Activated CD8-positive, alpha-beta T cell treated with anti-CD3 and anti-CD28 coated beads, Interleukin-2, amount 10 ng/mL, durations not matched to agents 7 days and 5 days (primary cell): ENCODE data around the gene GADD45G. TPM values are rescaled to one million over a fixed set of nuclear protein-coding genes. Genes with fewer than 3 reads are reported as not detected.

Source experiments
- ATAC-seq: fragments of 150-1000 bp; cut with Tn5 transposase; one replicate; pipeline ENCODE4 v1.10.0; 2021; ENCODE audit warnings: moderate library complexity
- CTCF ChIA-PET: fragments of 350-600 bp; sonication (Branson Sonifier 250); formaldehyde crosslinking; loops from one replicate; lab custom pipeline; 2021; ENCODE audit warnings: antibody characterized with exemption; lab: Charles Lee
- POLR2A ChIA-PET: fragments of 350-600 bp; sonication (Branson Sonifier 250); formaldehyde crosslinking; loops from one replicate; lab custom pipeline; 2021; ENCODE audit warnings: antibody characterized with exemption; lab: Charles Lee
- DNase-seq: peaks from one replicate; pipeline ENCODE4 v3.0.0-alpha.2; 2020
- H3K27ac Mint-ChIP-seq: one replicate; pipeline ENCODE4 v1.8.0; 2021; ENCODE audit warnings: mild to moderate bottlenecking, mixed read lengths
- H3K27me3 Mint-ChIP-seq: one replicate; pipeline ENCODE4 v1.8.0; 2021; ENCODE audit warnings: low read depth, mixed read lengths
- H3K36me3 Mint-ChIP-seq: one replicate; pipeline ENCODE4 v1.8.0; 2021; ENCODE audit warnings: low read depth, mixed read lengths
- H3K4me1 Mint-ChIP-seq: one replicate; pipeline ENCODE4 v1.8.0; 2021; ENCODE audit warnings: low read depth, mixed read lengths
- H3K4me3 Mint-ChIP-seq: one replicate; pipeline ENCODE4 v1.8.0; 2021; ENCODE audit warnings: mild to moderate bottlenecking, mixed read lengths
- H3K9me3 Mint-ChIP-seq: one replicate; pipeline ENCODE4 v1.8.0; 2022; ENCODE audit warnings: mixed read lengths; ENCODE audit not compliant: insufficient read depth
- total RNA-seq, 2 experiments: library from RNA; stranded (reverse); gene quantifications; one replicate each; pipeline ENCODE4 v1.2.3, GENCODE V29; 2021

The GADD45G gene
- 1 to 10 TPM; 7.4 to 7.7 TPM for total RNA-seq

- DNase-seq (peak; percentile 96), ATAC-seq (peak; percentile 74)
- POLR2A ChIA-PET, result interaction anchor here (0.5 to 2.1 kb wide), 8 partner anchors 83 to 394 kb away, joined by 3 to 23 read pairs (median 4); no protein-coding TSS in a partner anchor
- no peaks in the 10 kb centered on the region for H3K9me3 Mint-ChIP-seq
- peaks cover 10% of the 10 kb centered on the region for H3K36me3 Mint-ChIP-seq
- CTCF ChIA-PET, result interaction anchor here (0.6 to 11.0 kb wide), 8 partner anchors 29 to 497 kb away, joined by 3 to 287 read pairs (median 34); no protein-coding TSS in a partner anchor
- peaks cover 31% of the 10 kb centered on the region for H3K4me1 Mint-ChIP-seq
- peak within 1 kb of the TSS; percentile 86 for H3K4me3 Mint-ChIP-seq
- peak within 1 kb of the TSS; percentile 86 for H3K27ac Mint-ChIP-seq
- H3K27me3 Mint-ChIP-seq, result peaks cover 22% of the 10 kb centered on the region
These were observed at the start of gene GADD45G for GRCh38 chr9:89604729-89605464. GADD45G (plus strand) TSS chr9:89605012; CDS start chr9:89605122, 110 bp downstream.

DNA sequence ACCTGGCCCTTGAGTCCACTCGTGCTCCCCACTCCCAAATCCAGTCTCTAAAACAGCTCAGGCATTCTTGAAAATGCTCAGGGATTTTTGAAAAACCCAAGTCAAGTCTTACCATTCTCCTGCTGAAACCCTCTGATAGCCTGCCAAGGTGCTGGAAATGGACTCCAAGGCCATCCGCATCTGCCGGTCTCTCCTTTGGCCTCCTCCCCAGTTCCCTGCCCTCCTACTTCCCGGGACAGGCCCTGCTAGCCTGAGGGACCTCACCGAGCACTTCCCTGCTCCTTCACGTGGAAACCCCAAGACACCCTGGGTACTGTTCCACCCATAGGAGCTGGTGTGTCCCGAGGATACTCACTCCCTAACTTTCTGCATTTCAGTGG is 49.8 kb upstream of the GADD45G start:
- H3K36me3 Mint-ChIP-seq, result no peaks in the 10 kb centered on the region
- H3K4me3 Mint-ChIP-seq, result no peak overlapping the region
- ChIA-PET CTCF (interaction anchor here (1.1 to 1.6 kb wide), 3 partner anchors 14 to 71 kb away, joined by 3 to 5 read pairs (median 4); no protein-coding TSS in a partner anchor), POLR2A (interaction anchor here (1.0 kb wide), 1 partner anchor 84 kb away, joined by 3 read pairs; no protein-coding TSS in a partner anchor)
- no peak for DNase-seq
- ATAC-seq, result no peak
- peaks cover 27% of the 10 kb centered on the region for H3K4me1 Mint-ChIP-seq
- H3K9me3 Mint-ChIP-seq, result no peaks in the 10 kb centered on the region
- H3K27me3 Mint-ChIP-seq, result peaks cover 11% of the 10 kb centered on the region
- H3K27ac Mint-ChIP-seq, result no peak overlapping the region

DNA sequence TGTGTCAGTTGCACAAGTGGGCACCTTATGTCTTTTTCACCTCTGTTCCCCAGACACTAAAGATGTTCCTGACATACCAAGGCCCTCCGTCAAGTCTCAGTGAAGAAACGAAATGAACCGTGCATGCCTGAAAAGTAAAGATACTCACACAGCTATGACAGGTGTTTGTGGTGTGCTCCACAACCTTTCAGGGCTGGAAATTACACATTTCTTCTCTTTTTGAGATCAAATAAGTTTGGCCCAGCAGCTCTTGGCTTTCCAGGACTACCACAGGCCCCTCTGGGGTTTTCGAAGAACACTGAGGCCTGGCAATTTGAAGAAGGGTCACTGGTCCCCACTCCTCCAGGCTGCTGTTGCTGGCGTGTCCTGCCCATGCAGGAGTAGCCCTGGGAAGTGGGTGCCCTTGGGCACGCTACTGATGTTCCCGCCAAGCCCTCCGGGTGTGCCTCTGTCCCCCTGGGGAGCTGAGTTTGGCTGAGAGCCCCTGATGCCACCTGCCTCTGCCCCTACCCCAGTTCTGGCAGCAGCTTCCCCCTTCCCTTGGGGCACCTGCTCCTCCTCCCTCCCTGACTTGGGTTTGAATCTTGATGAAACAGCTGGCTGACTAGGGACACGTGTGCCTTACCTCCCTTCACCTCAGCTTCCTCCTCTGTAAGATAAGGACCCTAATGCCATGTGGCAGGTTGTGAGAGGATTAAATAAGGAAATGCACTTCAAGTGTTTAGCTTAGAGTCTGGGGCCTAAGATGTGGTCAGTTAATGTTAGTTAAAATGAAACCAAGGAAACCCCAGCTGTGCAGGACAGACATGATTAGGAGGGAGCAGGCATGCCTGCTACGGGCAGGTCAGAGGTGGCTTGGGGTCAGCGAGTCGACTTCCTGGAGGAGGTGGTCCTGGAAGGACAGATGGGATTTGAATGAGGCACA is 49.1 kb upstream of the GADD45G start:
- DNase-seq (no peak), ATAC-seq (peak; percentile 29)
- Mint-ChIP-seq H3K9me3 (no peaks in the 10 kb centered on the region), H3K4me3 (no peak overlapping the region), H3K27me3 (peaks cover 12% of the 10 kb centered on the region), H3K4me1 (peaks cover 27% of the 10 kb centered on the region), H3K36me3 (no peaks in the 10 kb centered on the region), H3K27ac (peak overlapping the region; percentile 56)
- POLR2A ChIA-PET, result interaction anchor here (0.6 to 1.0 kb wide), 2 partner anchors 85 to 162 kb away, joined by 3 read pairs; no protein-coding TSS in a partner anchor
- CTCF ChIA-PET, result interaction anchor here (1.1 to 1.6 kb wide), 4 partner anchors 13 to 72 kb away, joined by 3 to 5 read pairs (median 4); no protein-coding TSS in a partner anchor

- Mint-ChIP-seq H3K9me3 (no peaks in the 10 kb centered on the region), H3K4me1 (peaks cover 27% of the 10 kb centered on the region), H3K4me3 (no peak overlapping the region), H3K27ac (no peak overlapping the region), H3K27me3 (peaks cover 8% of the 10 kb centered on the region), H3K36me3 (no peaks in the 10 kb centered on the region)
- POLR2A ChIA-PET, result interaction anchor here (0.6 to 1.0 kb wide), 2 partner anchors 15 to 186 kb away, joined by 3 read pairs; no protein-coding TSS in a partner anchor
- CTCF ChIA-PET, result interaction anchor here (1.3 kb wide), 1 partner anchor 9 kb away, joined by 5 read pairs; no protein-coding TSS in a partner anchor
- ATAC-seq (no peak), DNase-seq (no peak)
These were observed 46.5 kb upstream of the GADD45G start for GRCh38 chr9:89558196-89558899.

DNA sequence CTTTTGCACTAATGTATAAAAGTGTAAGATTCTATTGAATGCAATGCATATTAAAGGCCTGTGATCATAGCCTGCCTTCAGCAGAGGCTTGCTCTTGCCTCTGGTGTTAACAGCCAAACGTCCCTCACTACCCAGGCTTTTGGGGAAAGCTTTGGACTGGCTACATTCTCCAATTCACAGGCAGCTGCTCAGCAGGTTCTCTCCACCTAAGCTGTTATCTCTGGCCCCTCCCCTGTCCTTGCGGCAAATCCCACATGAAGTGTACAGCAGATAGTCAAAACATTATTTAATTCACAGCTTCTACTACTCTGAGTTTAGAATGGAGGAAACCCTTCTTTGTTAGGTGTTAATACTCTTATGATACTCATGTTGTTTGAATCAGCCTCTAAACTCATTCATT is 45.9 kb upstream of the GADD45G start:
- no peaks in the 10 kb centered on the region for H3K36me3 Mint-ChIP-seq
- peaks cover 27% of the 10 kb centered on the region for H3K4me1 Mint-ChIP-seq
- no peaks in the 10 kb centered on the region for H3K9me3 Mint-ChIP-seq
- ATAC-seq, result no peak
- H3K27ac Mint-ChIP-seq, result no peak overlapping the region
- DNase-seq, result no peak
- POLR2A ChIA-PET, result no interaction called here
- no peak overlapping the region for H3K4me3 Mint-ChIP-seq
- H3K27me3 Mint-ChIP-seq, result peaks cover 8% of the 10 kb centered on the region
- CTCF ChIA-PET, result interaction anchor here (1.1 to 1.3 kb wide), 2 partner anchors 10 to 44 kb away, joined by 3 to 5 read pairs; no protein-coding TSS in a partner anchor

DNA sequence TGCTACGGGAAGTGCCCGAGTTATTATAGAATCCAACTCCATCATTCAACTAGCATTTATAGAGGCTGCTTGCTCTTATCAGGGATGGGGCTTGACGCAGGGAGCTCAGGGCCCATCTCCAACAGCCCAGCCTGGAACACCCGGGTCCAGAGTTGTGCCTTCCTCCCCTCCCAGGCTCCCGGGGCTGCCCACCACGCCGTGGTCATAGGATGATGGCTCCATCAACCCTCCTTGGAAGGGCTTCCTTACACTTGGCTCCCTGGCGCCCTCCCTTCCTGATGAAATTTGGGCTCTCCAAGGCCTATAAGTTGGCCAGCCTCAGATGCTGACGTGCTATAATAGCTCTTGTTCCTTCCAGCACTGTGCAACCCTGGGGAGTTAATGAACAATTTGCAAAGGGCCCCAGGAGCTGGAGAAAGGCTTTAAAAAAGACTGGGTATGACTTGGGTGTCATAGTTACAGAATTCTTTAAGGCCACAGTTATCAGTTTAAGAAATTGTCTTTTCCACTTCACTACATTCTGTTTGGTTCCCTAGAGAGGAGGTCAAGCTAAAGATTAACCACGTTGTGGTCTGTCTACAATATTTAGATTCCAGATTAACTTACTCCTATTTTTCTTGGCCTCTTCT is 42.5 kb upstream of the GADD45G start:
- POLR2A ChIA-PET, result no interaction called here
- Mint-ChIP-seq H3K4me3 (no peak overlapping the region), H3K36me3 (no peaks in the 10 kb centered on the region), H3K27ac (no peak overlapping the region), H3K27me3 (peaks cover 13% of the 10 kb centered on the region), H3K4me1 (peaks cover 8% of the 10 kb centered on the region), H3K9me3 (no peaks in the 10 kb centered on the region)
- CTCF ChIA-PET, result interaction anchor here (1.0 to 3.3 kb wide), 3 partner anchors 13 to 36 kb away, joined by 3 to 14 read pairs (median 4); no protein-coding TSS in a partner anchor
- DNase-seq, result no peak
- no peak for ATAC-seq

DNA sequence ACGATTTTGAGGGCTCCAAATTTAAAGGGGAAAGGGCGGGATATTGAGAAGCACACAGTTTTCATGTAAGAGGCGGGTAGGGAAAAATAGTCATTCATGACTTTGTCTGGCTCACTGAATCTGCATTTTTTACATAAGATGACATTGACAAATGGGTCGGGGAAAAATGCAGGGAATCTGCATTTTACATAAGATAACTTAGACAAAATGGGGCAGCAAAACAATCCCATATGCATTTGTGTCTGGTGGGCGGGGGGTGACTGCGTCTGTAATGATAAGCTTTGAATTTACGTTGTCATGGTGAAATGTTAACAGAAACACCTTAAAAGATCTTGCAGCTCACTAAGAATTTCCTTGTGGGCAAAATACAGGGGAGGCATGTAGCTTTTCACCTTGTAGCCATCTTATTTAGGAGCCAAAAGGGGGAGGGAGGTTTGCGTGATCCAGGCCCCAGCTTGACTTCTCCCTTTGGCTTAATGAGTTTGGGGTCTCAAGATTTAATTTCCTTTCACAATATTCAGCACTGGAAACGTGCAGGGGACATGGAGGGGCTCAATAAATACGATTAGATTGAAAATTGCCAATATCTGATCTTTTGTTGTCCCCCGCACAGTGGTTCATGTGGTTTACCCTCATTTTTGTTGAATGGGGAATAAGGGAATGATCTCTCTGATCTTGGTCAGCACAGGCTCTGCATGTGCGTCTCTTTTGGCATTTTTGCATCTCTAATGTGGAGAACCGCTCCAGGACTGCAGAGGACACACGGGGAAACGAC is 41.1 kb upstream of the GADD45G start:
- Mint-ChIP-seq H3K27me3 (peaks cover 15% of the 10 kb centered on the region), H3K36me3 (no peaks in the 10 kb centered on the region)
- CTCF ChIA-PET, result interaction anchor here (1.6 kb wide), 1 partner anchor 15 kb away, joined by 7 read pairs; no protein-coding TSS in a partner anchor

GRCh38 chr9:89564346-89564878 is 40.4 kb upstream of the GADD45G start:
- POLR2A ChIA-PET, result no interaction called here
- ATAC-seq, result no peak

More for the DNA sequence above, 41.1 kb upstream of the GADD45G start:
- Mint-ChIP-seq H3K9me3 (no peaks in the 10 kb centered on the region), H3K27ac (no peak overlapping the region), H3K4me3 (no peak overlapping the region), H3K4me1 (no peaks in the 10 kb centered on the region)
- DNase-seq (no peak), ATAC-seq (no peak)
- POLR2A ChIA-PET, result no interaction called here

GRCh38 chr9:89567649-89568048 is 37.2 kb upstream of the GADD45G start:
- ATAC-seq (no peak), DNase-seq (no peak)
- H3K4me3 Mint-ChIP-seq, result no peak overlapping the region
- peaks cover 16% of the 10 kb centered on the region for H3K27me3 Mint-ChIP-seq
- H3K4me1 Mint-ChIP-seq, result no peaks in the 10 kb centered on the region
- POLR2A ChIA-PET, result no interaction called here
- H3K9me3 Mint-ChIP-seq, result no peaks in the 10 kb centered on the region
- no peaks in the 10 kb centered on the region for H3K36me3 Mint-ChIP-seq
- CTCF ChIA-PET, result interaction anchor here (2.0 to 3.0 kb wide), 2 partner anchors 8 to 31 kb away, joined by 4 to 9 read pairs; no protein-coding TSS in a partner anchor
- no peak overlapping the region for H3K27ac Mint-ChIP-seq

More at GRCh38 chr9:89564346-89564878, 40.4 kb upstream of the GADD45G start:
- DNase-seq, result no peak
- Mint-ChIP-seq H3K4me1 (no peaks in the 10 kb centered on the region), H3K27ac (no peak overlapping the region), H3K27me3 (peaks cover 11% of the 10 kb centered on the region), H3K9me3 (no peaks in the 10 kb centered on the region), H3K36me3 (no peaks in the 10 kb centered on the region), H3K4me3 (no peak overlapping the region)
- CTCF ChIA-PET, result interaction anchor here (0.9 to 1.6 kb wide), 2 partner anchors 15 to 36 kb away, joined by 4 to 7 read pairs; no protein-coding TSS in a partner anchor

DNA sequence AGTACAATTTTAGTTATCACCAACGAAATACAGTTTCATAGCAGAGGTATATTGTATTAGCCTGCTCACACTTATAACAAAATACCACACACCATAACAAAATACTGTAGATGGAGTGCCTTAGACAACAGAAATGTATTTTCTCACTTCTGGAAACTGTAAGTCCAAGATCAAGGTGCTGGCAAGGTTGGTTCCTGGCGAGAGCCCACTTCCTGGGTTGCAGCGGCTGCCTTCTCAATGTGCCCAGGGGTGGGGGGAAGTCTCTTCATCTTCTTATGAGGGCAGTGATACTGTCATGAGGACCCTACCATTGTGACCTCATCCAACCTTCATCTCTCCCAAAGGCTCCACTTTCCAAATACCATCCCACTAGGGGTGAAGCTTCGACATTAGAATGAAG is 30.5 kb upstream of the GADD45G start:
- Mint-ChIP-seq H3K36me3 (no peaks in the 10 kb centered on the region), H3K4me3 (no peak overlapping the region), H3K4me1 (peaks cover 18% of the 10 kb centered on the region), H3K27me3 (peaks cover 31% of the 10 kb centered on the region), H3K9me3 (no peaks in the 10 kb centered on the region), H3K27ac (no peak overlapping the region)
- POLR2A ChIA-PET, result no interaction called here
- ATAC-seq (peak; percentile 61), DNase-seq (no peak)
- CTCF ChIA-PET, result no interaction called here
